ENCODE results near the gene PRKAB2. TPM values are rescaled to one million over a fixed set of nuclear protein-coding genes. Genes with fewer than 3 reads are reported as not detected.

Gene PRKAB2
- total RNA-seq, 1 experiment from 2014 or later: 17.8 TPM

- Histone ChIP-seq H4K91ac (ENCODE audit: insufficient read length, low read depth, low read length) (no peak overlapping the region), H2BK120ac (ENCODE audit: low read depth, low read length, poor library complexity, severe bottlenecking) (no peak overlapping the region), H4K8ac (replicated peaks; ENCODE audit: insufficient read length, low read depth, low read length) (no peak overlapping the region), H3K18ac (ENCODE audit: insufficient read length, low read depth, low read length) (no peak overlapping the region), H3K9ac (ENCODE audit: extremely low read depth, insufficient read length, low read length) (no peak overlapping the region), H2BK20ac (ENCODE audit: low read depth, low read length, poor library complexity, severe bottlenecking) (no peak overlapping the region), H2BK12ac (ENCODE audit: insufficient read length, low read depth, low read length) (no peak overlapping the region), H3K79me1 (ENCODE audit: insufficient read depth, low read depth, low read length, poor library complexity, severe bottlenecking) (no peaks in the 10 kb centered on the region), H3K56ac (ENCODE audit: insufficient read length, low read depth, low read length) (no peak overlapping the region), H3K23ac (ENCODE audit: insufficient read length, low read depth, low read length) (no peak overlapping the region), H2BK5ac (ENCODE audit: insufficient read length, low read length) (no peak overlapping the region), H2AK5ac (ENCODE audit: insufficient read length, low read length) (no peak overlapping the region), H3K4me2 (ENCODE audit: insufficient read depth, insufficient read length, low read length) (no peak overlapping the region), H3K27me3 (ENCODE audit: insufficient read depth, low read length) (no peaks in the 10 kb centered on the region), H4K5ac (ENCODE audit: insufficient read length, low read depth, low read length) (no peak overlapping the region), H2BK15ac (ENCODE audit: low read depth, low read length) (no peak overlapping the region), H2AFZ (ENCODE audit: low read length) (no peak overlapping the region), H3K4me1 (ENCODE audit: insufficient read depth, low read length) (no peaks in the 10 kb centered on the region), H3T11ph (ENCODE audit: low read length) (no peak overlapping the region), H3K23me2 (ENCODE audit: insufficient read length, low read depth, low read length, poor library complexity, severe bottlenecking) (no peaks in the 10 kb centered on the region), H3K79me2 (ENCODE audit: insufficient read depth, low read length) (no peaks in the 10 kb centered on the region), H3K14ac (ENCODE audit: insufficient read depth, low read length) (no peak overlapping the region), H3K27ac (ENCODE audit: insufficient read length, low read depth, low read length) (no peak overlapping the region), H4K20me1 (ENCODE audit: control insufficient read depth, insufficient read depth, insufficient read length) (no peaks in the 10 kb centered on the region), H3K4ac (ENCODE audit: low read depth, low read length) (no peak overlapping the region), H3K9me3 (ENCODE audit: control insufficient read depth, low read depth, low read length) (no peaks in the 10 kb centered on the region)
- Mint-ChIP-seq H3K27me3 (ENCODE audit: low read depth) (no peaks in the 10 kb centered on the region; the same call in 1 of the 2 replicates), H3K36me3 (ENCODE audit: insufficient read depth in 1 of 3, low read depth in 3 of 3) (no peaks in the 10 kb centered on the region; a peak in 1 of 7 replicates), H3K4me3 (no peak overlapping the region), H3K9me3 (no peaks in the 10 kb centered on the region), H3K27ac (no peak overlapping the region), H3K4me1 (peaks cover 2 to 4% of the 10 kb centered on the region in 2 experiments; a peak in 1 of 4 replicates)
- TF ChIP-seq CTCF (conservative IDR thresholded peaks at IDR 0.05): no peak
- DNase-seq: no peak
- whole genome bisulfite sequencing (ENCODE audit: extremely low coverage, insufficient read length, low lambda C conversion rate): 100% methylated on average over 1 of the region's 2 CpGs
Observed at GRCh38 chr1:147210987-147211386, 38.7 kb upstream of the PRKAB2 start.
